Glomerular visceral epithelial cell (primary cell): ENCODE measurements around the gene LHFPL4.
"Not testable (repeated sequence)": the region's sequence is repeated elsewhere in the genome, so short reads cannot be mapped to it uniquely, and the experiment has no call there.

Source experiments
- DNase-seq: peaks from one replicate; pipeline ENCODE4 v3.0.0-alpha.2; 2016; ENCODE audit errors: extremely low spot score

Gene LHFPL4

DNA sequence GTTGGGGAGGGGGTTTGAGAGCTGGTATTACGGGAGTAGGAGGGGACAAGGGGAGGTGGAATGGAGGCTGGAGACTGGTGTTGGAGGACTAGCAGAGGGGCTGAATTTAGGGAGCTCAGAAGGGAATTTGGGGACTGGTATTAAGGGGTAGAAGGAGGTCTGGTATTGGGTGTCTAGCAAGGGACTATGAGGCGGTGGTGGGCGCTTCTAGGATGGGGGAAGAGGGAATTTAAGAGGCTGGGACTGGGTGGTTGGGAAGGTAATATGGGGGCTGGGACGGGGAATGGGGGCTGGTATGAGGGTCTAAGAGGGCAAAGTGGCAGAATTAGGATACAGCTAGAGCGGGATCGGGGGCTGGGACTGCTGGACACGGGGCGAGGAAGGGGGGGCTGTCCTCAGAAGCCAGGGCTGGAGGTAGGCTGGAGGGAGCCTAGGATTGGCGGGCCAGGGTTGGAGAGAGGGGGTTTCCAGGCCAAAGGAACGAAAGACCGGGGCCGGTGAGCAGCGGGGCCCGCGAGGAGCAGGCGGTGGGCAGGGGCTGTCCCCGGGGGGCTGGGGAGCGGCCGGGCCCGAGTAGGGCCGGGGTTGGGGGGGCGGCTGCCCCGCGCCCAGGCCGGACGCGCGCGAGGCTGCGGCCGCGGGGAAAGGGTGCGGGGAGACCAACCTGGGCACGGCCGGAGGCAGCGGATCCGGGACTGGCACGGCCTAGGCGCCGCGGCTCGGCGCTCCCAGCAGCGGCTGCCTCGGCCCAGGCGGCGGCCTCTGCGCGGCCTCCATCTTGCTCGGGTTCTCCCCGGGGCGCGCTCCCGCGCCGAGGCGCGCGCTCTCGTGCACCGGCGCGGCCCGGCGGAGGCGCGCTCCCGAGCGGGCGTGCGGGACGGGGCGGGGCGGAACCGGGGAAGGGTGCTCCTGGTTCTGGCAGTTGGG is at the start of gene LHFPL4:
LHFPL4 (minus strand) TSS at position 802 of the 927 bp plus-strand sequence. CDS start 1,143 bp downstream, outside the sequence.
- DNase-seq, result no peak

DNA sequence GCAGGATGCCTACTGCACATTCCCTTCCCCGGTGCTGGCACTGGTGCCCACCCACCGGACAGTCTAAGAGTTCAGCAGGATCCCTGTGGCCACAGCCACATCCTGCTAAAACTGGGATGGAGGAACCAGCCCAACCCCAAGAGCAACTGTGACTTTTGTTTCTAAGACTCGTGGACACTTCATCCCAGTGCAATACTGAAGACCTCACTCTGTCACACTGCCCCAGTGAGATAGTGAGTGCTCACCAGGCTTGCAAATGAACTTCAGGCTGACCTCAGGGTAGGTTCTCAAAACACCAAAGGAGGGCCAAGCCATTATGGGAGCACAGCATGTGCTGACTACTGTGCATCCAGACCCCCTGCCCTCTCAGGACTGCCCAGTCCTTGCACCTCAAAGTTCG is 49.0 kb upstream of the LHFPL4 start:
- no peak for DNase-seq

DNA sequence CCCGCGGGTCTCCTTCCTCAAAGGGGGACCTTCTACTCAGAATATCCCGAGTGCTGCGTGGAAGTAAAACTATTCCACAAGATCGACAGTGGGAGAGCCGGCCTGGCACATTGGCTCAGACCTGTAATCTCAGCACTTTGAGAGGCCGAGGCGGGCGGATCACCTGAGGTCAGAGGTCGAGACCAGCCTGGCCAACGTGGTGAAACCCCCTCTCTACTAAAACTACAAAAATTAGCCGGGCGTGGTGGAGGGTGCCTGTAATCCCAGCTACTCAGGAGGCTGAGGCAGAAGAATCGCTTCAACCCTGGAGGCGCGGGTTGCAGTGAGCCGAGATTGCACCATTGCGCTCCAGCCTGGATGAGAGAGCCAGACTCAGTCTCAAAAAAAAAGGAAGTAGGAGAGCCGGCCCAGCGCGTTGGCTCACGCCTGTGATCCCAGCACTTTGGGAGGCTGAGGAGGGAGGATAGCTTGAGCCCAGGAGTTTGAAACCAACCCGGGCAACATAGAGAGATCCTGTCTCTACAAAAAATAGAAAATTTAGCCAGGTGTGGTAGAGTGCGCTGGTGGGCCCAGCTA is 47.5 kb upstream of the LHFPL4 start:
- DNase-seq, result not testable (repeated sequence)

DNA sequence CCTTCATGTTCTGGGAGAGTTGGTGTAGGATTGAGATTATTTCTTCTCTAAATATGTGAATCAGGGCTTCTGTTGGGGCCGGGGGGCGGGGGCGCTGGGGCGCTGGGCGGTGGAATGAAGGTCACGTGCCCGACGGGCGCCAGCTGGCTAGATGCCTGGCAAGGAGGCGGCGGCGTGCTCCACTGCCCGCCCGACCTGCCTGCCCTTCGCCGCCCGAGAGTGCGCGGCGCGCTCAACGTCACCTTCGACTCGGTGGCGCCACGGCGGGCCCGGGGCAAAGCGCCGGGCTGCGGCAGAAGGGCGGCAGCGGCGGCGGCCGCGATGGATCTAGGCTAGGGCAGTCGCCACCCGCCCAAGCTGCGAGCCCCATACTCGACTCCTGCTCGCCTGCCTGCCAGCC is 47.0 kb upstream of the LHFPL4 start:
- peak; percentile 2 for DNase-seq

DNA sequence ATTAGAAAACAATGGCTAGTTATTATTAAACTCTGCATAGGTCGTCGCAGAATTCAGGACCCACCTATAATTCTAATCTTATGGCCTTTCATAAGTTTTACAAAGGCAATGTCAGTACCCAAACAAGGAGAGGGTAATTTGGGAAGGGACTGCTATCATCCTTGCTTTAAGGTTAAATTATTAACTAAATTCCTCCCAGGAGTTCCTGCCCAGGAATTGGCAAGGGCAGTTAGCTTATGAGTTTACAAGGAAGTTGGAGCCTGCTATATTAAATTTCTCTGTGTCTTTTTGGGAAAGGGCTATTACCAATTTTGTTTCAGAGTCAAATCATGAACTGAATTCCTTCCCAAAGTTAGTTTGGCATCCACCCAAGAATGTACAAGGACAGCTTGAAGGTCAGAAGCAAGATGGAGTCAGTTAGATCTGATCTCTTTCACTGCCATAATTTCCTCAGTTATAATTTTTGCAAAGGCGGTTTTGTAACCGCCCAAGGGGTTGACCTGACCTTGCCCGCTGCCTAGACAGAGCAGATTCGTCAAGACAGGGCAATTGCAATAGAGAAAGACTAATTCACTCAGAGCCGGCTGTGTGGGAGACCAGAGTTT is 45.3 kb upstream of the LHFPL4 start:
- DNase-seq, result no peak

DNA sequence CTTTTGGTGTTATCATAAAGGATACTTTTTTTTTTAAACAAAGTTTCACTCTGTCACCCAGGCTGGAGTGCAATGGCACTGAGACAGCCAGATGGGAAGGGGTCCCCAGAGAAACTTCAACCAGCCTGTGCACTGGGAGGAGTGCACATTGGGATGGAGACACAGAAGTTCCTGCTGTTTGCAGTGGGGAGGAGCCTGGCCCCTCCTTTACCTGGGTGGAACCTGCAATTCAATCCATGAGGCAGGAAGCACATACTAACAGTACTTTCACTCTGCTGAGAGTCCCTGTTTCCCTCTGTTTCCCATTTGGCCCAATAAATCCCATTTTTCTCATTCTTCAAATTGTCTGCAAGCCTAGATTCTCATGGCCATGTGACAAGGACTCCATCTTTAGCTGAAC is 42.3 kb upstream of the LHFPL4 start:
- DNase-seq, result no peak

DNA sequence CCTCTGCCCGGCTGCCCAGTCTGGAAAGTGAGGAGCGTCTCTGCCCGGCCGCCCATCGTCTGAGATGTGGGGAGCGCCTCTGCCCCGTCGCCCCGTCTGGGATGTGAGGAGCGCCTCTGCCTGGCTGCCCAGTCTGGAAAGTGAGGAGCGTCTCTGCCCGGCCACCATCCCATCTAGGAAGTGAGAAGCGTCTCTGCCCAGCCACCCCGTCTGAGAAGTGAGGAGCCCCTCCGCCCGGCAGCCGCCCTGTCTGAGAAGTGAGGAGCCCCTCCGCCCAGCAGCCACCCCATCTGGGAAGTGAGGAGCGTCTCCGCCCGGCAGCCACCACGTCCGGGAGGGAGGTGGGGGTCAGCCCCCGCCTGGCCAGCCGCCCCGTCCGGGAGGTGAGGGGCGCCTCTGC is 38.2 kb upstream of the LHFPL4 start:
- DNase-seq, result not testable (repeated sequence)

DNA sequence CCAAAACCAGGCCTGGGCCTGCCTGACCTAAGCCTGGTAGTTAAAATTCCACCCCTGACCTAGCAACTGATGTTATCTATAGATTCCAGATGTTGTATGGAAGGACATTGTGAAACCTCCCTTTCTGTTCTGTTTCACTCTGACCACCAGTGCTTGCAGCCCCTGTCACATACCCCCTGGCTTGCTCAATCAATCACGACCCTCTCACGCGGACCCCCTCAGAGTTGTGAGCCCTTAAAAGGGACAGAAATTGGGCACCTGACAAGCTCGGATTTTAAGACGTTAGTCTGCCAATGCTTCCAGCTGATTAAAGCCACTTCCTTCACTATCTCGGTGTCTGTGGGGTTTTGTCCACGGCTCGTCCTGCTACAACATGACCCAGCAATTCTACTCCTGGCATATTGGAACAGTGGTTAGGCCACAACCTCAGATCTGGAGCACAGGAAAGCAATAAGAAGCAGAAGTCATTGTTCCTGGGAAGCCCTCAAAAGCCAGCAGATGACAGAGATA is 36.7 kb upstream of the LHFPL4 start:
- DNase-seq, result no peak

DNA sequence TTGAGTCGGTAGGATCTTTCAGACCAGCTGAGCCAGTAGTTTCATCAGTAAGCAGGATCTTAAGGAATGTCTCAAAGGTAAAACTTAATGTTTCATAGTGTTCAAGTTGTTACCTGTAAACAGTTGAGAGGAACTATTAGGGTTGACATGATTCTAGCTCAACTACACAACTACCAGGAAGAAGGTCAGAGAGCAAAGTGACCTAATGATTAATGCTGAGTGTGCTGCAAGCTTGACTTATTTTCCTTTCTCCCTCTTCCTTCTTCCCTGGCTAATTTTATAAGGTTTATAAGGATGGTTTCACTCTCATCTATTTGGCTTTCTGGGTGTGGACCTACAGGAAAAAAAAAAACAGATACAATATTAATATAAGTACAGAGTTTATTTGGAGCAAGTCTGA is 30.2 kb upstream of the LHFPL4 start:
- DNase-seq, result no peak

DNA sequence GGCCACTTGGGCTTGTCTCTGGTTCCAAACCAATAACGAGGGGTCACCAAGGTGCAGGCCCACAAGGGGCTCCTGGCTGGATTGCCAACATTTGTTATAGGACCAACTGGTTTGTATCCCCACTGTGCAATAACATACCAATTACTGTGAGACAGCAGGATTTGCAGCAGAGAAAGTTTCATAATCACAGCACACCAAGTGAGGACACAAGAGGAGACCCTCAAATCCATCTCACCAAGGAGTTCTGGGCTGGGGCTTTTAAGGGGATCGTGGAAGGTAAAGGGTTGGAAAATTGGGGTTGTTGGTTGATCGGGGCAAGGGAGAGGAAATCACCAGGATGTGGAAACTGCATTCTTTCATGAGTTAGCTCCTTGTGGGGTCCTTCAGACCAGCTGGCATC is 29.7 kb upstream of the LHFPL4 start:
- DNase-seq, result no peak

DNA sequence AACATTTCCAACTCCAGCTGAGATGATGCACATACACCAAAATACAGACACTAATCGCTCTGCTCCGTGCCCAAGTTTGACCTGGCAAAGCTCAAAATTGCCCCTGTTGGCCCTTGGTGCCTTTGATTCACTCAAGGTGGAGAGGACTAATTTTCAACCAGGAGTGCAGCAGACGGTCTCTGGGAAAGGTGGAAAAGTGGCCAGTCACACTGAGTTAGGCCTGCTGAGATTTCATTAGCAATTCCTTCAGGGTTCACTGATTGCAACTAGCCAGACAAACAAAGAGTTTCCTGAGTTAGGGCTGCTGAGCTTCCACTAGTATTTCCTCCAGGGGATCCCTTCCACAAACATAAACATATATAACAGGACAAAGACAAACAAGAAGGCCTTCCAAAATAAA is 28.7 kb upstream of the LHFPL4 start:
- no peak for DNase-seq

DNA sequence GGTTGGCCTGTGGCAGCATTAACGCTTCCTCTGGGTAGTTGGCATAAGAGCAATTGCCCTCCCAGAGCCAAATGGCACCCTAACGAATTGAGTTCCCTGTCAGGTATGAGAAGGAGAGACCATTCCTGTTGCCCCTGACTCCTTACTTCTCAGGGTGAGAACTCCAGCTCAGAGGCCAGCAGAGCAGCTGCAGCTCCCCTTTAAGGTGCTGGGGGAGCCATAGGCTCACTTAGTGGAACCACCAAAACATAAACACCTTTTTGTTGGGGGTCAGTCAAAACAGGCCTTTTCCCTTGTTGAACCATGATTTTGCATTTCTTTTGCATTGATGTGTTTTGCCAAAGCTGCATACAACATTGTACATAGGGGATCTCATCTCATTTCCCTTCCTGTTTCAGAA is 28.1 kb upstream of the LHFPL4 start:
- DNase-seq, result no peak

DNA sequence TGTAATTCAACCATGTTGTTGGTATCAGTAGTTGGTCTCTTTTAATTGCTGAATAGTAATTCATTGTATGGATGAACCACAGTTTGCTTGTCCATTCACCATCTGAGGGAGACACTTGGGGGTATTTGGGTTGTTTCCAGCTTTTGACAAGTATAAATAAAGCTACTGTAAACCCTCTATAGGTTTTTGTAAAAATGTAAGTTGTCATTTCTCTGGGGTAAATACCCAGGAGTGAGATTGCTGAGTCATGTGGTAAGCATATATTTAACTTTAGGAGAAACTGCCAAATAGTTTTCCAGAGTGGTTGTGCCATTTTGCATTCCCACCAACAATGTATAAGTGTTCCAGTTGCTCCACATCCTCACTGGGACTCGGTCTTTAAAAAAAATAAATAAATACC is 15.4 kb upstream of the LHFPL4 start:
- DNase-seq, result no peak

DNA sequence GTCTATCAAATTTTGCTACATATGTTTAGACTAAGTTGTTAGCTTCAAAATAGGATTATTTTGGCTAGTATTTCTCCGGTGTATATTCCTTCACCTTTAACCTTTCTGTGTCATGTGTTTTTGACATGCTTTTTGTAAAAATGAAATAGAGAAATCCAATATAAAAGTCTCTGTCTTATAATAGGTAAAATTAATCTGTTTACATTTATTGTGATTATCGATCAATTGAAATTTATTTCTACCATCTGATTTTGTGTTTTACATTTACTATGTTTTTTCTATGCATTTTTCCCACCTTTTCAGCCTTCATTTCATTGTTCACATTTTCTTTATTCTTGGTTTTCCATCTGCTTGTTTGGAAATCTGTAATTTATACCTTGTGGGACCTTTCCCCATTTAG is 11.7 kb upstream of the LHFPL4 start:
- no peak for DNase-seq

DNA sequence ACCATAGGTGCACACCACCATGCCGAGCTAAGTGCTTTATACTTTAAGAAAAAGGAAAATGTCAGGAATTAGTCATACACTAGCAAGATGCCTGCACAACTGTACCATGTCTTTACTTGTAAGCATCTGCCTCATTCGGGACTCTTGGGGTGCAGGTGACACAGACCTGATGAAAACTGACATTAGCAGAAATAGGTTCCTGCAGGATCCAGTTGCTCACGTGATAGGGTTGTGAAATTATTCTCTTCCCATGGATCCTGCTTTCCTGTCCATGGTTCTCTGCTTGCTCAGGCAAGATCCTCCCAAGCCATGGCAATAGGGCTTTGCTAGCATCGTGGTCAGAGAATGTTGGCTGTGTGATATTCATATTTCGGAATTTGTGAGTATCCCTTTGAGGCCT is 10.2 kb upstream of the LHFPL4 start:
- no peak for DNase-seq

DNA sequence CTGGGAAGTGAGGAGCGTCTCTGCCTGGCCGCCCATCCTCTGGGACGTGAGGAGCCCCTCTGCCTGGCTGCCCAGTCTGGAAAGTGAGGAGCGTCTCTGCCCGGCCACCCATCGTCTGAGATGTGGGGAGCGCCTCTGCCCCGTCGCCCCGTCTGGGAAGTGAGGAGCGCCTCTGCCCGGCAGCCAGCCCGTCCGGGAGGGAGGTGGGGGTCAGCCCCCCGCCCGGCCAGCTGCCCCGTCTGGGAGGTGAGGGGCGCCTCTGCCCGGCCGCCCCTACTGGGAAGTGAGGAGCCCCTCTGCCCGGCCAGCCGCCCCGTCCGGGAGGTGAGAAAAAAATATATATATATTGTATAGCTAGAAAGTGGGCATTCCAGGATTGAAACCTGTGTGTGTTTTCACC is 6.4 kb upstream of the LHFPL4 start:
- DNase-seq, result not testable (repeated sequence)

DNA sequence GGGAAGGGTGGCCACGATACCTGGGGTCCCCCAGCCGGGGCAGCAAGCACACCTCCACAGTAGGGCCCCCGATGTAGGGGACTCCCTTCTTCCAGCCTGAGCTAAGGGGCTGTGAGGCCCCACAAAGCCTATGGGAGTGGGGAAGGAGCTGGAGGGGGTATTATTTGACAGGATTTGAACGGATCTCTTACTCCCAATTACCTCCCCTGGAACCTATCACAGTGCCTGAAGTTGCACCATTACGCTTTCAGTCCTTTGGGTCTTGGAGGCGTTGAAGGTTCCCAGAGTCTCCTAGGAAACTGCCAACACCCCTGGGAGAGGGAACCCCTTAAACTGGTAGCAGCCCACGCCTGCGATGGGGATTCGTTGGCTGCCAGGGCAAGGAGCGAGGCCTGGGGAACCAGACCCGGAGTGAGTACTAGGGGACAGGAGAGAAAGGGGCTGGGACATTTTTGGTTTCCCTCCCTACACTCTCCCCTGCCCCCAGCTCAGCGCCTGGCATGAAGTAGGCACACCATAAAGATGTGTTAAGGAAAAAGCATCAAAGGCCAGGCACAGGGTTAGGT is 409 bp upstream of the LHFPL4 start:
- no peak for DNase-seq

DNA sequence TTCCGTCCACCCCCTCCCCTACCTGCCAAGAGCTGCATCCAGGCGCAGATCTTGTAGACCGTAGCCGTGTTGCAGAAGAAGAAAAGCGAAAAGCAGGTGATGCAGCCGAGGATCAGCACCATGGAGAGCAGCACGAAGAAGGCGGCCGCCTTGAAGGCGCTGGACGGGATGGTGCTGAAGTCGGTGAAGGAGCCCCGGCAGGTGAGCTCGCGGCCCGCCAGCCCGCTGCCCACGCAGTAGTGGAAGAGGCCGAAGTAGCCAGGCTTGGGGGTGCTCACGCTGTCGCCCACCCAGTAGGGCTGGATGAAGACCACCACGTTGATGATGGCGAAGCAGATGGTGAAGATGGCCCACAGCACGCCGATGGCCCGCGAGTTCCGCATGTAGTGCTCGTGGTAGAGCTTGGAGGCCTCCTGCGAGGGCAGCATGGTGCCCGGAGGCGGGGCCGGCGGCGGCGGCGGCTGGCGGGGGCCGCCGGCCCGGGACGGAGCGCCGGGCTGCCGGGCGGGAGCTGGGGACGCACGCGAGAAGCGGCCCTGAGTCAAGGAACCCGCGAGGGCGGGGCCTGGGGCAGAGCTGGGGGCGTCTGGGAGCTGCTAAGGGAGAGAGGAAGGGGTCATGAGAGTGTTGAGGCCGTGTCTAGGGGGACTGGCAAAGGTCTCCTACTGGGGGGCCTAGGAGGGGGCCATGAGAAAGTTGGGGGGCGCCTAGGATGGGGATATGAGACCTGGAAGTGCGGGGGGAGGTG is 1.2 kb downstream of the LHFPL4 start:
- DNase-seq, result peak; percentile 12

DNA sequence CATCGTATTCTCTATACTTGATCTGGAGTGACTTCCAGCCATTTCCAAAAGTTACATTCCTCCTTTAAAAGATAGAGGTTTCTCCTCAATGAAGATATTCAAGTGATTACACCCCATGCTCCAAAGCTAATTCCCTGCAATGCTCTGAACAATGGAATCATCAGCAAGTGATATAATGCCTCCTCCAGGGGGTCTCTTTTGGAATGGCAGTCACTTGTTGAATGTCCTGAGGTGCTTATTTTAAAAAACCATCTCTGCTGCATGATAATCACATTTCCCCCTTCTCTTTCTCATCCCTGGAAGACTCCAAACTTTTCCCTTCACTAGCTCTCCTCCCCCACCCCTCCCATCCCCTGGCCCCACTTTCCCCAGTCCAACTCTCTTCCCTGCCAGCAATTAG is 2.6 kb downstream of the LHFPL4 start:
- no peak for DNase-seq

DNA sequence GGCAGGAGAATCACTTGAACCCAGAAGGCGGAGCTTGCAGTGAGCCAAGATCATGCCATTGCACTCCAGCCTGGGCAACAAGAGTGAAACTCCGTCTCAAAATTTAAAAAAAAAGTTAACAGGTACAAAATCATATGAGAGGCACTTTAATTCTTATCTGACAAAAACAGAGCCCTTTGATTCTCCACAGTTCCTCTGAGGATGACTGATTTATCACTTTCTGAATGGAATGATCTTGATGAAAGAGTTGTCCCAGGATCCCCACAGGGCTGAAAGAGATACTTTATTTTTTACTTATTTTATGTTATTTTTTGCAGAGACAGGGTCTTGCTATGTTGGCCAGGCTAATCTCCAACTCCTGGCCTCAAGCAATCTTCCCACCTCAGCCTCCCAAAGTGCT is 4.0 kb downstream of the LHFPL4 start:
- DNase-seq, result no peak

DNA sequence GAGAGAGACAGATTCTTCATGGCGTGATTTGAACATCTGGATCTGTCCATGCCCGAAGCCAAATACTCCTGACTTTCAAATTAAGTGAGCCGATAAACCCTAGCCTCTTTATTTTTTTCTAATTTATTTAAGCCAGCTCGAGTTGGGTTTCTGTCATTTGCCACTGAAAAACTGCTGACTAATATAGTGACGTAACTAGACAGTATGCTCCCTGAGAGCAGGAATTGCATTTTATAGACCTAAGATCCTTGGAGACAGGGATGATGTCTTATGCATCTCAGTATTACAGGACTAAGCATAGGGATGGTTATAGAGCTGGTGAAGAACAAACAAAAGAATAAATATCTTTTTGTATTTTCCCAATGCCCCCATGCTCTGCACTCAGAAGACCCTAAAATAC is 4.6 kb downstream of the LHFPL4 start:
- DNase-seq, result no peak

DNA sequence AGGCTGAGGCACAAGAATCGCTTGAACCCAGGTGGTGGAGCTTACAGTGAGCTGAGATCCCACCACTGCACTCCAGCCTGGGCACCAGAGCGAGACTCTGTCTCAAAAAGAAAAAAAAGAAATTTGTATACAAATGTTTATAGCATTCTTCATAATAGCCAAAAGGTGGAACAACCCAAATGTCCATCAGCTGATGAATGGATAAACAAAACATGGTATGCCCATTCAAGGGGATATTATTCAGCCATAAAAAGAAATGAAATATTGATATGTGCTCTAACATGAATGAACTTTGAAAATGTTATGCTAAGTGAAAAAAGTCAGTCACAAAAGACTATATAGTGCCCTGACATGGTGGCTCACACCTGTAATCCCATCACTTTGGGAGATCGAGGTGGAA is 11.4 kb downstream of the LHFPL4 start:
- DNase-seq, result no peak
